Activated gamma-delta T cell treated with Interleukin-2 at 50 U/mL for 16 hours (primary cell): Measurements from ENCODE around the gene XPR1.

Source experiments
- DNase-seq: peaks from one replicate; pipeline ENCODE4 v3.0.0-alpha.2; 2020

Gene XPR1

DNA sequence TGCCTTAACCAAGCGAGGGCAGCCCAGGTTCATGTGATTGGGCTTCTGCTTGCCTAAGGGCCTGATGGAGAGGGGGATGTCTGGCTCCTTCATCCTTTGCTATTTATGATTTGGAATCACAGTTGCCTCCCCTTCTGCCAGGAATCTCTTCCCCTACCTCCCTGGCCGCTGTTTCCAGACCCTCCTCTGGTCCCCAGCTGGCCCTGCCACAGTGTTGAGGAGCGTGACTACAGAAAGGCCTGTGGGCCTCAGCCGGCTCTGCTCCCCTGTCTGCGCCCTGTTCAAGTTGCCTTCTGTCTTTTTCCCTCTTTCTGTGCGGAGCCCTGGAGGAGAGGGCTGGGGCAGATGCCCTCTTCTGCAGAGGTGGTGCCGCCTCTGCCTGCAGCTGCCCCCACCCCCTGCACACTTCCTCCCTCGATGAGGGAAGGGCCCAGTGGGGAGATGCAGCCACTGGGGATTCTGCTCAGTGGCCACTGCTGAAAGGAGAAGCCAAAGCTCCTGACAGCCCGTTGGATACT is 287.4 kb downstream of the XPR1 start:
- no peak for DNase-seq

DNA sequence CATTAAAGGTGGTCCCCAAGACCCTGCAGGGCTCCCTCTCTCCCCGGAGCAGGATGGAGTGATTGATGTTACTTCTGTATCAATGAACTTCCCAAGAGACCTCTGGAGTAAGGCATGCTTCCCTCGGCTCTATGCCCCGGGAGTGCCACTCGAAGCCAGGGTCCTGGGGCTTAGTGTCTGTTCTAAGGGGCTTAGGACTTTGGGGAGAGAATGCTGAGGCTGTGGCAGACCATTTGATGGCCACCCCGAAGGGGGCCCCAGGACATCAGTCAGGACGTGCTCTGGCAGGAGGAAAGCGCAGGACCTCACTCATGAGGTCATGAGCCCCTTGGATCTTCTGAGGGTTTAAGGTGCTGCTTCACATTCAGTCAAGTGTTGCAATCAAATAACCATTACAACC is 288.4 kb downstream of the XPR1 start:
- no peak for DNase-seq

DNA sequence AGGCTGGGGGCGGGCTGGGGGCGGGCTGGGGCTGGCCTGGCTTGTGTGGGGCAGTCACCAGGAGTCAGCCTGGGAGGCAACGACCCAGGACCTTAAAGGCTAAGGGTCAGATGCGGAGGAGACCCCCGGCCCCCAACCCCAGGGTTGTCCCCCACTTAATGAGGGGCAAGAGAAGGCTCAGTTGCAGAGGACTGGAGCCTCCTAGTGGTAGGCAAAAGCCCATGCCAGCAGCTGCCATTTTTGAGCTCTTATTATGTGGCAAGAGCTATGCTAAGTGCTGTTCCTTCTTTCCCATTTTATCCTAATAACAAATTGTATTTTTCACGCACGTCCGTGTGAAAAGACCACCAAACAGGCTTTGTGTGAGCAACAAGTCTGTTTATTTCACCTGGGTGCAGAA is 288.9 kb downstream of the XPR1 start:
- DNase-seq = no peak

DNA sequence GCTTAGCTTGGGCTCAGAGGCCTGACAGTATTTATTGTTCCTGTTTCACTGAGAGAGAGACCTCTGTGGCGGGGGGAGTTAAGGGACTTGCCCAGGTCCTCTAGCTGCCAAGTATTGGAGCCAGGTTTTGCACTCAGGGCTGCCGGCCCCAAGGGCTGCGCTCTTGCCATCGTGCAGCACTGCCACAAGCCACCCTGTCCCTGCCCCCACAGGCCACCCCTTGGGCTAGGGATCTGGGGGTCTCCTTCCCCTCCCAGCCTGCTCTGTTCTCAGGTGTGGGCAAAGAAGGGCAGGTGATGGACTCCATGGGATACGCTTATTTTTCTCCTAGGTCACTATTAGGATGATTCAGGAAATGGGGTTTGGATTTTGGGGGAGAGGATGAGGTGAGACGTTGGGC is 289.6 kb downstream of the XPR1 start:
- DNase-seq = no peak

DNA sequence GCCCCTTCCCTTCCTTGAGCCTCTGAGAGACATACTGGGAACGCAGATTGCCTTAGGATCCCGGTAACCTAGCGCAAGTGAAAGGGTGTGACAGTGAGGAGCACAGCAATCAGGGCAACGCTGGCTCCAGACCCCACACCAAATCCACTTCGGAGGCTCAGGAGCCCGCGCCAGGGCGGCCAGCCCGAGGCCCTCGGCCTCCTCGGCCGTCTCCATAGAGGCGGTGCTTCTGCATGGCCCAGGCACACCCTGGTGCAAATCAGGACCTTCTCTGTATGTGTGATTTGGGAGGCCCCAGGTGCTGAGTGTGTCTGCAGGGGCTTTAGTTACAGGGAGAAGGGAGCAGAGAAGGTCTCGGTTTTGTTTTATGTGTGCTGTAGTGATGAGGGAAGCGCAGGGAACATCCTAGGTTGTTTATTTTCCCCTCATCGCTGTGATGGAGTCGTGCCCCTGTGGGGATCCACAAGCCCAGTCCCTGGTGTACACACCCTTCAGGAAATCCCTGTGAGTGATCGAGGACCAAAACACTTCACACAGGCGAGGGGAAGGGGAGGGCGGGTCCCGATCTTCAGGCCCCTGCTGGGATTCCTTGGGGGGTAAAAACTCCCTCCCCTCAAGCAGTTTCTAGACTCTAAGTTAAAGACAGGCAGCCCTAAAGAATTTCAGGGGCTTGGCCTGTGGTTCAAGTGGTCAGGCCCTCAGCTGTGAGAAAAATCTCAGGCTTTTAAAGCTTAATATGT is 290.2 kb downstream of the XPR1 start:
- DNase-seq = no peak

DNA sequence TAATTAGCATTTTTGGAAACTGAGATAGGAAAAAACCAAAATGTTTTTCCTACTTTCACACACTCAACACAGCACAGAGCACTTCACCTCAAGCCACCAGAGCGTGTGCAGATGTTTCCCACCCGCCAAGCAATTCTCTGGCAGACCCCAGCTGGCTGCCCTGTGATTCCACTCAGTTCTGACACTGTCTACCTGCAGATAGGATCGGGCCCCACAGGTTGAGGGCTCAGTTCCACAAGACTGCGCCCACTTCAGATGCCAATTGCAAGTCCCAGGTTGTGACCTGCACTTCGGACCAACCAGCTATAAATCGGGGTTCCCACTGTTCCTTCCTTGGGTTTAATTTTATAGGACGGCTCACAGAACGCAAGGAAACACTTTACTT is 290.8 kb downstream of the XPR1 start:
- no peak for DNase-seq

DNA sequence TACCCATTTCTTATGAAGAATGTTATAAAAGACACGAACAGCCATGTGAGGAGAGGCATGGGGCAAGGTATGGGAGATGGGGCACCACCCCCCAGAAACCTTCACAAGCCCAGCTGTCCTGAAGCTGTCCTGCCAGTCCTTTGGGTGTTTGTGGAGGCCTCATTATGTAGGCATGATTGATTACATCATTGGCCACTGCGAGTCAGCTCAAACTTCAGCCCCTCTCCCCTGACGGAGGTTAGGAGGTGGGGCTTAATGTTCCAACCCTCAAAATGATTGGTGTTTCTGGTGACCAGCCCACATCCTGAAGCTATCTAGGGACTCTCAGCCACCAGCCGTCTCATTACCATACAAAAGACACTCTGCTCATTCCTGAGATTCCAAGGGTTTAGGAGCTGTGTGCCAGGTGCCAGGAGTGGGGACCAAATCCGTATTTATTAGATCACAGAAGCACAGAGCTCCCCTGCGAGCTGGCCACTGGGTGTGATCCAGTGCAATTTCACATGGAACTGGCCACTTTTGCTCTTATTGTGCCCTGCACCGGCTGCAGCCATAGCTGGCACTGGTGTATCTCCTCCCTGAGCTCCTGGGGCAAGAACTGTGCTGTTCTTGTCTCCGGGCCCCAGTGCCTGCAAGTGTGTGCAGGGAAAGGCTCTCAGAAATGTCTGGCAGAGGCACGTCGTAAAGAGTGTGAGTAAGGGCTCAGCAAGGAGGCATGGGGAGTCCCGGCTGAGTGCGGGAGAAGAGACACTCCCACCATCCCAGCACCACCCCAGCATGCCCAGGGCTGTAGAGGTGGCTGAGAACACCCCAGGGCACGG is 291.4 kb downstream of the XPR1 start:
- no peak for DNase-seq

DNA sequence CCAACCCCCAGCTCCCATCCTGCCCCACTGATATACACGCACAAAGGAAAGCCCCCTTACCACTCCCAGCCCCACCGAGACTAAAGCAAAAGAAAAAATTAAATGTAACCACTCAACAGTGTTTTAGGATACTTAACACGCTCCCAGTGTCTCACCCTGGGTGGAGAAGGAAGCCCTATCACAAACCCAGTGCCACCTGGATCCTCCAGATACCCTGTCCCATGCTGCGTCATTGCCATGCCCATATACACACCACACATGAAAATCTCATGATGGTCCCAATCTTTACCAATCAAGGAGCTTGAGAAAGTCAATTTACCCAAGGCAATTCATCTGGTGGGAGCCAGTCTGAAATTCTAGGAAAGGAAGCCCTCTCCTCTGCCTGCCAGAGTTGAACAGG is 292.1 kb downstream of the XPR1 start:
- DNase-seq = no peak

DNA sequence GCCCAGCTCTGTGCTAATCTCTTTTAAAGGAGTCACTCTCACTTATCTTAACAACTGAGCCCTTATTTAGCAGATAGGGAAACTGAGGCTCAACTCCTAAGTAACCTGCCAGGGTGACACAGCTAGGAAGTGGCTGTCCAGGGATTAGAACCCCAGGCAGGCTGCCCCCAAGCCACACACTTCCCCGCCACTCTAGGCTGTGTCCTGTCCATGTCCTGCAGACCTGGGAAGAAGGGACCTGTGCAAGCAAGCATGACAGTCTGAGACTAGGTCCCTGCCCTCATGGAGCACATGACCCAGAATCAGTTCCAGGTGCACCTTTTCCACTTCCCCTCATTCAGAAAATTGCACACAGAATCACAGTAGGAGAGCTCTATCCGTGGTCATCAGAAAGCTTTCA is 293.1 kb downstream of the XPR1 start:
- DNase-seq = no peak

DNA sequence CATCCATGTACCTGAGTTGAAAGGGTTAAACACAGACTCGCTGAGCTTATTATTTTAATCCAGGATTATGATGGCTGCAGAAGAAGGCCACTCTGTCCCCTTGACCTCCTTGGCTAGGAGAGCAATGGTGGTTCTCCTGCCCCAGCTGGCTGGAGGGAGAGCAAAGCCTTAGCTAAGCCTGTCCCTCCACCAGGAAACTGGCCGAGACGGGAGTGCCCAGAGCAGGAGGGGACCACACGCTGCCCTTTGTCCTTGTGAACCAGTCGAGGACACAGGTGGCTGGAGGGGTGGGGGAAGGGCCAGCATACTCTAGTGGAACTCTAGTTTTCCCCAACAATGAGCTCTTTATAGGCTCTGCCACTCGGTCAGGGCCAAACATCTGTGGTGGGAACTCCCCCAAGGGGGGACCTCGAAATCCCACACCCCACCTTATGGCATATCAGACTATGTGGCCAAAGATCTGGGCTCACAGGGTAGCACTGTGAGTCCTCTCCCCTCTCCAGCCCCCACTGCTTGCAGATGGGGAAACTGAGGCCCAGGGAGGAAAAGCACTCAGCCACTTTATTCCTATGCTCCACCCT is 293.7 kb downstream of the XPR1 start:
- no peak for DNase-seq

DNA sequence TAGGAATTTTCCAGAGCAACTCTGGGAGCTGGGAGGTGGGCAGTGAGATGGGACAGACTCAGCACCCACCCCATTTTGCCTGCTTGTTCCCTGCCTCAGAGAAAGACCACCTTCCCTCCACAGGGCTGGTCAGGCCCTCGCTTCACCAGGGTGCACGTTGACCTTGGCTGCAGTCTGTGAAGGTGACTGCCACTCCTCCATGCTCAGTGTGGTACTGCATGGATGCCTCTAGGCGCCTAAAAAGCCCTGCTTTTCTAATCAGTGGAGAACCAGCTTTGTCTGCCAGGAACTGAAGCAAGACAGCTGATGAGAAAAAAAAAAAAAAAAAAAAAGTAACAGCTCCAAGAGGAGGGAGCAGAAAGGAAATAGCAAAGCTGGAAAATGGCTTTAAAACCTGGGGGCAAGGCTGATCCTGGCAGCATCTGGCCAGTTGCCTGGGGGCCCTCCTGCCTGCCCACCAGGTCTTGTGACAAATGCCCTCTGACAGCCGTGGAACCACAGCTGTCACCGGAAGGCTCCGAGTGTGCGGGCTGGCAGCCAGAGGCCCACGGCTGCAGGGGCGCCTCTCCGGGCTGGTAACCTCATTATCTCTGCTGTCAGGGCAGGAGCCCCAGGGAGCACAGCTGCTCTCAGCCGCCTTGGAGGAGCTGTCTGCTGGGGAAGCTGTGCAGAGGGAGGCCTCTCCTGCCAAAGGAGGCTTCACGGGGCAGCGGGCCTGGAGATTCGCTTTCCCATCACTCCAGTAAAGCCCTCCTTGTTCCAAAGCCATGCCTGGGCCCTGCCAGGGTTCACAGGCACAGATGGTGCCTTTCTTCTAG is 294.6 kb downstream of the XPR1 start:
- no peak for DNase-seq

DNA sequence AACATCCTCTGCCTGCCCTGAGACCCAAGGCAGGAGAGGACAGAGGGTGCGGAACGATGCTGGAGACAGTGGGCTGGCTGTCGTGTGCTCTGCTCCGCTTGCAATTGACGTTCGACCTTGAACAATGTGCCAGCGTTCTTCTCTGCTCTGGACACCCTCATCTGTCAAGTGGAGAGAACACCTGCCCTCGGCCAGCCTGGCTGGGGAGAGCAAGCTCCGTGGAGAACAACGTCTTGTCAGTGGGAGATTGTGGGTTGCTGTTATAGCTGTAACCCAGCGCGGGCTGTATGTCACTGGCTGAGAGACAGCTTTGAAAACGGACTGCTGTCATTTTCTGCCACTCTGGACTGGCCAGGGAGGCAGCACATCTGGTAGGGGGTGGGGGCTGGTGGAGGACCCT is 295.5 kb downstream of the XPR1 start:
- no peak for DNase-seq

DNA sequence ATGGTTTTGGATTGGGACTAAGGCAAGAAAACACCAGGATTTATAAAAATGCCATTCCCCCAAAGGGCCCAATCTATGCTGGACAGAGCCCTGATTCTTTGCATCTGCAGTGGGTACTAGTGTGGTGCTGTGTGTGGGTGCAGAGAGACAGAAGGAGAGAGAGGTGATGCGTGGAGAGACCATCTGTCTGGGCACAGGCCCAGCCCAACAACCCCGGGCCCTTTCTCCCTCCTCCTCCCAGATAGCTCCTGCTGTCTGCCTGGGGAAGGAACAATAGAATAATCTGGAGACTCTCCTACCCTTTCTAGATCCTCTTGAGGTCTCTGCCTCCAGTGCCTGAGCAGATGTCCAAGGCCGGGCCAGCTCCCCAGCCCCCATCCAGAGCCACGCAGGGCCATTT is 296.0 kb downstream of the XPR1 start:
- DNase-seq = no peak

DNA sequence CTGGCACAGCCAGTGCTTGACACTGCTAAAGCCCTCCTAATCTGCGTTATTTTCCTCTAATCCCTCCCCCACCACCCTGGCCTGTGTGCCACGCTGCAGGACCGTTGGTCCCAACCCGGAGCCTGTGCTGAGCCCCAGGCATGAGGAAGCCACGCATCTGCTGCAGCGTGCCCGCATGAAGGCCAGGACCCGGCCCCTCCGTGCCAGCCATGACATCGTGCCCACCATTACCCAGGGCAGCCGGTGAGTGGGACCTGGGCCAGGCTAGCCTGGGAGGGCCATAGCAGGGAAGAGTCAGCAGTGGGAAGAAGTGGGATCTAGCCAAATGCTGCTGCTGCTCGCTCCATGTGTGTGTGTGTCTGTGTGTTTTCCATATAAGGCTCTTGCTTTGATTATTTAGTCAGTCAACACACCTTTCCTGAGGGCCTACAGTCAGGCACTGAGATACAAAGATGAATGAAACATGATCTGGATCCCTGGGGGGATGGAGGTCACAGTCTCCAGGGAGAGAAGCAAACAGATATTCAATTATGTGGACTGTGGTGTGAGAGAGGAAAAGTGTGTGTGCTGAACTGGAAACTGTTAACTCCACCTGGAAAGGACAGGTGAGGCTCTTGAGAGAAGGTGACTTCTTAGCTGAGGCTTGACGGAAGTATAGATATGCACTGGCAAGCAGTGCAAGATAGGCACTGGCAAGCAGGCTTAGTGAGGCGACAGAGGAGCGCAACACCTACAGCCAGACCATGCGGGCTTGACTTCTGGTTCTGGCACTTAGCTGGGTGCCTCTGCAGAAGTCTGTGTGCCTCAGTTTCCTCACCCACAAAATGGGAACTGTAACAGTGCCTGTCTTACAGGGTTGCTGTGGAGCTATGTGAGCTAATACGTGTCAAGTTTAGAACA is 296.8 kb downstream of the XPR1 start:
- no peak for DNase-seq

DNA sequence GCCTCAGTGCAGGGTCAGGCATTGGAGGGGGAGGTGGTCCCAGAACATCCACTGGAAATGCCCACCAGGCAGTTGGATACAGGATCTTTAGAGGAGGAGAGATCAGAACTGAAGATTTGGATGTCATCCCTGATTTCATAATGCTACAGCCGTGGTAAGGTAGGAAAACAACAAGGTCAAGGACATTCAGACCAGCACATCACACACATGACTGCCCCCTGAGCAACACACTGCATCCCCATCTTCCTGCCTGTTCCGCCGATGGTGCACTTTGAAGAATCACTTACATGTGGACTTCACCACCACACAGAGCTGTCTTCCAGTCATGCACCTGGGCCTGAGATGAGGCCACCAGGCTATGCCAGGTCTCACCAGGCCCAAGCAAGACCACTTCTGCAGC is 297.6 kb downstream of the XPR1 start:
- no peak for DNase-seq

DNA sequence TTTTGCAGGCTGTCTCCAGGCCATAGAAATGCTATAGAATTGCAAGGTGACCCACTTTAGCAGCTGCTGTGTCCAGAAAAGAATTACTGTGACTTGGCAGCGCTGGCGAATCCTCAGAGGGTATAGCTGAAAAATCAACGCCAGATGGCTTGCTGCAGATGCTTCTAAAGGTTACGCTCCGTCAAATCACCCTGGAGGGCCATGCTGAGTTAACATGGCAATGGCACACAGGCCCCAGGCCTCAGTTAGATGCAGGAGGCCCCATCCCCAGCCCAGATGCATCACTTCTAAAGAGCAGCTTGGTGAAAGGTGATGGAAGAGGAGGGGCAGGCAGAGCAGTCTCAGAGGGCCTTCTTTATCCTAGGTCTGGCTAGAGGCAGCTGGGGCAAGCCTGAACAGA is 298.9 kb downstream of the XPR1 start:
- DNase-seq = no peak

DNA sequence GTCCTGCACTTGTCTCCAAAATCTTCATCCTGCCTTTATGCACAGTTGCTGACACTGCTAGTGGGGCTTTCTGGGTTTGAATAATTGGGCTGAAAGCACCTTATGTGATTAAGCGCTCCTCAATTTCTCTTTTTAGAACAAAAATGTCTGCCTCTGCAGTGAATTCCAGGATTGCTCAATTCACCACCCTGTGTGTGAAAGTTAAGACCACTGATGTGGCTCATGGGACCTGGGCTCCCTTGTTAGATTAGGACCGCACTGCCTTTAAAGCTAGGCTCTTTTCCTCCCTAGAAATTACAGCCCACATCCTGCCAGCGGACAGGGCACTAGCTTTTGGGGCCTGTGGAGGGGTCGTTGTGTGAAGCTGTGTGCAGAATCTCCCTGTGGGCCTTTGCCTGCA is 299.7 kb downstream of the XPR1 start:
- no peak for DNase-seq

DNA sequence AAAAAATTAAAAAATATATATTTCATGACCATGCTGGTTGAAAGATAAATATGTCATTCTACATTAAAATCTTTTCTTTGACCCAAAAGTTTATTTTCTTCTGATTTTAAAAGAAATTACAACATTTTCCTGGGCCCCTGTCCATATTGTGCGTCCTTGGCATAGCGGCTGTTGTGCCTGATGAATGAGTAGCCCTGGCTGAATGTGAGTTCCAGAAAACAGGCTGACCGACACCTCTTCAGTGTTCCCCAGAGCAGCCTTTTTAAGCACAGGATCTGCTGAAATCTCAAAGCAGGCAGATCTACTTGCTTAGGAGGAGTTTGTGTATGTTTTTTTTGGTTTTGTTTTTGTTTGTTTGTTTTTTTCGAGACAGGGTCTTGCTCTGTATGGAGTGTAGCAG is 300.6 kb downstream of the XPR1 start:
- DNase-seq = no peak

DNA sequence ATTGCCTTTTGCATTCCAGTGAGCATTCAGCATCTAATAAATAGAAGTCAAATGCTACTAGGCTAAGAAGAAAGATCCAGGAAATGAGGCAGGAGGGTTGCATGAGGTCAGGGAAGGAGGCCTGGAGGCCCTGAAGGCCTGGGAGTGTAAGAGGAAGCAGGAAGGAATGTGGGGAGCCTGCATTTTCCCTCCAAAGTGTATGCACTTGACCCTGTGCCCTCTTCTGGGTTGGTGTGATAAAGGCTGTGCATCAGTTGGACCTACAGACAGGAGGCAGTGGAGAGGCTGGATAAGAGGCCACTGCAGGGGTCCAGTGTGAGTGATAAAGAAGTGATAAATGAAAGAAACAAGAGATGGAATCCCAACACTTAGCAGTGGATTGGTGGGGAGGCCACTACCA is 301.3 kb downstream of the XPR1 start:
- DNase-seq = no peak

DNA sequence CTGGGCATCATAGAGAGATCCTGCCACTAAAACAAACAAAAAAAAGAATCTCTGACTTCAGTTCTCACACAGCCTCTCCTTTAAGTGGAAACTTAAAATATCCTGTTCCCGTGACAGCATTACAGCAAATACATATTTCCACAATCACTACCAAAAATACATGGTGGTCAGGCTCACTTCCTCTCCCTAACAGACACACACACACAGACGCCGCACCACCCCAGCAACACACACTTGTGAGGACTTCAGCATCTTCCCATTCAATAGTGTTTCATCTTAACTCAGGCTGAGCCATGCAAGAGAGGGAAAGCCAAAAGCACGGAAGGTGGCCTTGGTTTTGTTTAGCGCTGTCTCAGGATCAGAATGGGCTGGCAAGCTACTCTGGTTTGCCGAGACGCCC is 302.7 kb downstream of the XPR1 start:
- no peak for DNase-seq

DNA sequence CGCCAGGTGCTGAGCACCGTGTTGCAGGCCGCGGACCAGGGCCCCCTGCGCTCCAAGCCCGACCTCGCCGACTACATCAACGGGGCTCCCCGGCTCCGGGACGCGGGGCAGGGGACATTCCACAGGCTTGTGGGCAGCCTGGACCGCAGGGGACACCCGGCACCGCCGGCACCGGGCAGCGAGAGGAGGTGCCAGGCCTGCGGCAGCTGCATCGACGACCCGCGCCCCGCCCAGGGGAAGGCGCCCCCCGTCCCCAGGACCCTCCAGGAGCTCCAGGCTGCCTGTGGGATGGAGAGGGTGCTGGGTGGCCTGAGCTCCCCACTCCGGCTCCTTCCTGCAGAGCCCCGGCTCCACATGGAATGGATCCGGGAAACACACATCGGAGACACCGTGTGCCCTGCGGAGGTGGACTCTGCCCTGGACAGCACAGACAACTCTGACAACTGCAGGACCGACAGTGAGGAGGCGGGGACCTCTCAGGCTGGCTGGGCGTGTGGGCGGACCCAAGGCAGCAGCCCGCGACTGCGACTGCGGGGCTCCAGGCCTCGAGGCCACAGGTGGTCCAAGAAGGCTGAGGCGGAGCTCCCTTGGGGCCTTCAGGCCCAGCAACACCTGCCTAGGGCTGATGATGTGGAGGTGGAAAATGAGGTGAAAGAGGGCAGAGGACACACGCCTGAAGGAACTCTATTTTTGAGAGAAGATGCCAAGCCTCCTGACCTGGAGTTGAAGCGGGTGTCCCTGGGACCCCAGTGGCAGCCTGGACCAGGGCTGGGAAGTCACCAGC is 303.7 kb downstream of the XPR1 start:
- DNase-seq = no peak
